OCI-LY1 (cell line): ENCODE data around the gene CARD11.
"Not testable (repeated sequence)": the region's sequence is repeated elsewhere in the genome, so short reads cannot be mapped to it uniquely, and the experiment has no call there.

Experiments
- H2AFZ ChIP-seq: fragments of 200-600 bp; sonication (generic), shearing (Covaris generic); 2 replicates; pipeline ENCODE4 v1.6.0; 2014; ENCODE audit warnings: antibody characterized with exemption, mild to moderate bottlenecking, low read length
- H3F3A ChIP-seq: fragments of 200-600 bp; sonication (generic), shearing (Covaris generic); 2 replicates; pipeline ENCODE4 v1.6.0; 2014; ENCODE audit warnings: mild to moderate bottlenecking, antibody characterized with exemption, low read length, moderate library complexity; ENCODE audit not compliant: insufficient read depth
- H3K27ac ChIP-seq: fragments of 200-600 bp; sonication (generic); 2 replicates; pipeline ENCODE4 v1.5.1; 2014; ENCODE audit warnings: low read length, mixed run types, mild to moderate bottlenecking, low read depth; ENCODE audit not compliant: poor library complexity, severe bottlenecking
- H3K27me3 ChIP-seq: fragments of 200-600 bp; sonication (generic); 2 replicates; pipeline ENCODE4 v1.6.0; 2014; ENCODE audit warnings: antibody characterized with exemption, mild to moderate bottlenecking, low read length, moderate library complexity; ENCODE audit not compliant: insufficient read depth
- H3K36me3 ChIP-seq: fragments of 200-600 bp; sonication (generic); 2 replicates; pipeline ENCODE4 v1.6.1; 2014; ENCODE audit warnings: mild to moderate bottlenecking, antibody characterized with exemption, low read length, moderate library complexity, mixed read lengths; ENCODE audit not compliant: insufficient read depth
- H3K4me1 ChIP-seq: fragments of 200-600 bp; sonication (generic); 2 replicates; pipeline ENCODE4 v1.5.1; 2014; ENCODE audit warnings: mild to moderate bottlenecking, low read length, moderate library complexity; ENCODE audit not compliant: insufficient read depth, severe bottlenecking
- H3K4me2 ChIP-seq: fragments of 200-600 bp; sonication (generic), shearing (Covaris generic); 2 replicates; pipeline ENCODE4 v1.6.1; 2014; ENCODE audit warnings: low read length
- H3K4me3 ChIP-seq: fragments of 200-600 bp; sonication (generic); 2 replicates; pipeline ENCODE4 v1.5.1; 2014; ENCODE audit warnings: low read length, low read depth, mild to moderate bottlenecking, mixed read lengths; ENCODE audit not compliant: poor library complexity, severe bottlenecking
- H3K79me2 ChIP-seq: fragments of 200-600 bp; shearing (Covaris generic); 2 replicates; pipeline ENCODE4 v1.6.1; 2016; ENCODE audit warnings: mixed run types, low read length, mixed read lengths; ENCODE audit not compliant: insufficient read depth
- H3K9ac ChIP-seq: fragments of 200-600 bp; sonication (generic), shearing (Covaris generic); 2 replicates; pipeline ENCODE4 v1.6.1; 2014; ENCODE audit warnings: mild to moderate bottlenecking, low read length, mixed read lengths
- H3K9me2 ChIP-seq: fragments of 200-600 bp; sonication (generic), shearing (Covaris generic); 2 replicates; pipeline ENCODE4 v1.6.1; 2014; ENCODE audit warnings: low read depth, mild to moderate bottlenecking, low read length, mixed read lengths
- H3K9me3 ChIP-seq: fragments of 200-600 bp; shearing (Covaris generic); 2 replicates; pipeline ENCODE4 v1.6.1; 2014; ENCODE audit warnings: low read length, mixed read lengths
- H4K20me1 ChIP-seq: fragments of 200-600 bp; sonication (generic), shearing (Covaris generic); 2 replicates; pipeline ENCODE4 v1.6.0; 2016; ENCODE audit warnings: mild to moderate bottlenecking, low read length; ENCODE audit not compliant: insufficient read depth
- EZH2 ChIP-seq: fragments of 200-600 bp; sonication (generic), shearing (Covaris generic); IDR thresholded peaks from 2 replicates; pipeline ENCODE4 v1.8.0; 2017; ENCODE audit warnings: borderline replicate concordance, mixed run types, mild to moderate bottlenecking, antibody characterized with exemption, low read length, moderate library complexity, mixed read lengths
- TF ChIP-seq, protein P1 (sequence below): fragments of 200-600 bp; sonication (generic), shearing (Covaris generic); IDR thresholded peaks from 2 replicates; pipeline ENCODE4 v1.5.1; 2017; ENCODE audit warnings: mild to moderate bottlenecking, antibody characterized with exemption, low read length, moderate library complexity, mixed read lengths

CARD11 gene

DNA sequence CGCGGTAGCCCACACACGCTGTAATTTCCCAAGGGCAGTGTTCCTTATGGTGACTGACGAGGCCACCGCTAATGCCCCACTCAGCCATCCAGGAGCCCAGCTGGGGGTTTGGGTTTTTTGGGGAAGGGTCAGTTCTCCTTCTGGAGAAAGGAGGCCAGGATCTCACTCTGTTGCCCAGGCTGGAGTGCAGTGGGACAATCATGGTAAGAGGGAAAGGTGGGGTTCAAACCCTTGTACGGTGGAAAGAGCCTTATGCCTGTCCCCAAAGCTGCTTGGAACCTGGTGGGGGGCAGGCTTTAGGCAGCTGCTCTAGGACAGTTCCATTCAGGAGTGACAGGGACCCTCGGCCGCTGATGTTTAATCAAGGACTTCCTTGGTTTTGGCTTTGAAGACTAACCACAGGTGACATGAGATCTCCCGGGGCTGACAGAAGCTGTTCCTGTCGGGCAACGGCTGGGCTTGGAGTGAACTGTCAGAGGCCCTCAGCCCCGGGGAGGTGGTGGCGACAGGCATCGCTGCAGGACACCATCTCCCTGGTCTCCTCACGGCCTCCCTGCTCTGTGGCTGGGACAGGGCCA, 84.5 kb downstream of the CARD11 start:
- Histone ChIP-seq H3K9me2 (no peaks in the 10 kb centered on the region), H3K4me2 (no peak overlapping the region), H4K20me1 (no peaks in the 10 kb centered on the region), H3F3A (0 out of 2 replicates have a peak, but pooled peaks cover 4% of the 10 kb centered on the region), H3K9ac (no peak overlapping the region), H3K27me3 (no peaks in the 10 kb centered on the region), H2AFZ (no peak overlapping the region), H3K4me1 (peaks cover 7% of the 10 kb centered on the region), H3K79me2 (no peaks in the 10 kb centered on the region), H3K9me3 (no peaks in the 10 kb centered on the region), H3K36me3 (peaks cover 22% of the 10 kb centered on the region; the same call in 1 of the 2 replicates), H3K27ac (no peak overlapping the region), H3K4me3 (no peak overlapping the region)
- TF ChIP-seq EZH2, result no peak
- TF ChIP-seq, protein P1, sequence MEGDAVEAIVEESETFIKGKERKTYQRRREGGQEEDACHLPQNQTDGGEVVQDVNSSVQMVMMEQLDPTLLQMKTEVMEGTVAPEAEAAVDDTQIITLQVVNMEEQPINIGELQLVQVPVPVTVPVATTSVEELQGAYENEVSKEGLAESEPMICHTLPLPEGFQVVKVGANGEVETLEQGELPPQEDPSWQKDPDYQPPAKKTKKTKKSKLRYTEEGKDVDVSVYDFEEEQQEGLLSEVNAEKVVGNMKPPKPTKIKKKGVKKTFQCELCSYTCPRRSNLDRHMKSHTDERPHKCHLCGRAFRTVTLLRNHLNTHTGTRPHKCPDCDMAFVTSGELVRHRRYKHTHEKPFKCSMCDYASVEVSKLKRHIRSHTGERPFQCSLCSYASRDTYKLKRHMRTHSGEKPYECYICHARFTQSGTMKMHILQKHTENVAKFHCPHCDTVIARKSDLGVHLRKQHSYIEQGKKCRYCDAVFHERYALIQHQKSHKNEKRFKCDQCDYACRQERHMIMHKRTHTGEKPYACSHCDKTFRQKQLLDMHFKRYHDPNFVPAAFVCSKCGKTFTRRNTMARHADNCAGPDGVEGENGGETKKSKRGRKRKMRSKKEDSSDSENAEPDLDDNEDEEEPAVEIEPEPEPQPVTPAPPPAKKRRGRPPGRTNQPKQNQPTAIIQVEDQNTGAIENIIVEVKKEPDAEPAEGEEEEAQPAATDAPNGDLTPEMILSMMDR, result no peak

DNA sequence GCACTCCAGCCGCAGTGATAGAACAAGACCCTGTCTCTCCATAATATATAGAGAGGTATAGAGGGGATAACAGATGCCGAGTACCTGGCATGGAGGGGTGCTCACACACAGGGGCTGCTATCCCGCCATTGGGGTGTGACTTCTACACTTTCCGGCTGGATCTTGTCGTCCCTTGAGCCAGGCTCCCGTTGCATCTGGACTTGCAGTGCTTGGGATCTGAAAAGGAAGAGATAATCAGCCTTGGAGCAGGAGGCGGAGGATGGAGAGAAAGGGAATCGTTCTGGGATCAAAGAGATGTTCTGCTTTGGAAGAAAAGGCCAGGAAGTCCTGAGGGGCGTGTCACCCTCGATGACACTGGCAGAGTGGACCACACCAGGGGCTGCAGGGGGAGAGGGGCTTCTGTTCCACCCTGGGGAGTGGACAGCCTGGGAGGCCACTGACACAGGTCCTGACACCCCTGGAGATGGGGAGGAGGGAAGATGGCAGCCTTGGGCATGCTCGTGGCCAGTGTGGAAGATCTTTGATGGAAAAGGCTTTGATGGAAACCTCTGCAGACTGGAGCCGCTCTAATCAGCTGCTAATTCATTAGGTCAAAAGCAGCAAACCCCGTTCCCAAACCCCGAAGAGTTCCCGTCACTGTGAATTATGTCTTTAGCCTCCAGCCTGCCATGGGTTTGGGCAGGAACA, 85.1 kb downstream of the CARD11 start:
- H3K36me3 ChIP-seq, result peaks cover 26% of the 10 kb centered on the region
- H3K9me2 ChIP-seq, result no peaks in the 10 kb centered on the region
- H3K4me1 ChIP-seq, result peaks cover 7% of the 10 kb centered on the region
- no peak overlapping the region for H3K4me2 ChIP-seq
- H4K20me1 ChIP-seq, result no peaks in the 10 kb centered on the region
- no peak overlapping the region for H3K4me3 ChIP-seq
- TF ChIP-seq, protein P1, result no peak
- TF ChIP-seq EZH2, result no peak
- H3K27me3 ChIP-seq, result no peaks in the 10 kb centered on the region
- H3F3A ChIP-seq, result 0 out of 2 replicates have a peak, but pooled peaks cover 4% of the 10 kb centered on the region
- H2AFZ ChIP-seq, result no peak overlapping the region
- no peaks in the 10 kb centered on the region for H3K79me2 ChIP-seq
- H3K9me3 ChIP-seq, result no peaks in the 10 kb centered on the region
- H3K27ac ChIP-seq, result no peak overlapping the region
- no peak overlapping the region for H3K9ac ChIP-seq

DNA sequence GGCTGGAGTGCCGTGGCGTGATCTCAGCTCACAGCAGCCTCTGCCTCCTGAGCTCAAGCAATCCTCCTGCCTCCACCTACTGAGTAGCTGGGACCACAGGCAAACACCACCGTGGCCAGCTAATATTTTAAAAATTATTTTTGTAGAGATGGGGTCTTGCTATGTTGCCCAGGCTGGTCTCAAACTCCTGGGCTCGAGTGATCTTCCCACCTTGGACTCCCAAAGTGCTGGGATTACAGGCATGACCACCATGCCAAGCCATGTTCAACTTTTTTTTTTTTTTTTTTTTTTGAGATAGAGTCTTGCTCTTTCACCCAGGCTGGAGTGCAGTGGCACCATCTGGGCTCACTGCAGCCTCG, 86.3 kb downstream of the CARD11 start:
- H3F3A ChIP-seq, H3K4me3 ChIP-seq, H3K4me2 ChIP-seq, H3K27me3 ChIP-seq, H3K9ac ChIP-seq, H3K4me1 ChIP-seq, H3K27ac ChIP-seq, H4K20me1 ChIP-seq, H3K79me2 ChIP-seq, H3K9me2 ChIP-seq, H2AFZ ChIP-seq, H3K9me3 ChIP-seq: not testable (repeated sequence)
- peaks cover 38% of the 10 kb centered on the region for H3K36me3 ChIP-seq
